SK-N-SH treated with all-trans-retinoic acid at 6 μM for 48 hours (cell line): Measurements from ENCODE around the gene OXSR1.

Experiments
- ARNTL ChIP-seq: fragments of 450-650 bp; formaldehyde crosslinking; IDR thresholded peaks from 2 replicates; pipeline ENCODE4 v1.5.0; 2020; ENCODE audit warnings: low read depth, mild to moderate bottlenecking, moderate library complexity, borderline replicate concordance
- BACH2 ChIP-seq: fragments of 250-450 bp; sonication (Bioruptor Pico); IDR thresholded peaks from 2 replicates; pipeline ENCODE4 v1.9.0; 2021; ENCODE audit warnings: mild to moderate bottlenecking, borderline replicate concordance
- CREB5 ChIP-seq: fragments of 250-450 bp; sonication (Bioruptor Pico); IDR thresholded peaks from 2 replicates; pipeline ENCODE4 v1.5.1; 2020; ENCODE audit warnings: low read depth, mild to moderate bottlenecking, moderate library complexity
- CSRNP3 ChIP-seq: fragments of 250-450 bp; sonication (Bioruptor Pico); IDR thresholded peaks from 2 replicates; pipeline ENCODE4 v1.5.1; 2021; ENCODE audit warnings: mild to moderate bottlenecking, moderate library complexity
- ESRRG ChIP-seq: fragments of 250-450 bp; sonication (Bioruptor Pico); IDR thresholded peaks from 2 replicates; pipeline ENCODE4 v1.6.1; 2021; ENCODE audit warnings: mild to moderate bottlenecking
- GLIS3 ChIP-seq: fragments of 250-450 bp; sonication (Bioruptor Pico); IDR thresholded peaks from 2 replicates; pipeline ENCODE4 v1.5.0; 2020; ENCODE audit warnings: mild to moderate bottlenecking, moderate library complexity
- ISL1 ChIP-seq: fragments of 250-450 bp; sonication (Bioruptor Pico); IDR thresholded peaks from 2 replicates; pipeline ENCODE4 v2.1.2; 2022; ENCODE audit warnings: mild to moderate bottlenecking, moderate library complexity
- OSR1 ChIP-seq: fragments of 250-450 bp; sonication (Bioruptor Pico); IDR thresholded peaks from 2 replicates; pipeline ENCODE4 v1.8.0; 2022; ENCODE audit warnings: moderate library complexity, mild to moderate bottlenecking, inconsistent platforms
- PATZ1 ChIP-seq: fragments of 250-450 bp; sonication (Bioruptor Pico); IDR thresholded peaks from 2 replicates; pipeline ENCODE4 v1.8.0; 2020; ENCODE audit warnings: mild to moderate bottlenecking, moderate library complexity, borderline replicate concordance
- SNAI2 ChIP-seq: fragments of 250-450 bp; sonication (Bioruptor Pico); IDR thresholded peaks from 2 replicates; pipeline ENCODE4 v1.5.0; 2020; ENCODE audit warnings: mild to moderate bottlenecking, moderate library complexity
- ZFP30 ChIP-seq: fragments of 450-650 bp; formaldehyde crosslinking; IDR thresholded peaks from 2 replicates; pipeline ENCODE4 v1.5.0; 2022; ENCODE audit warnings: mild to moderate bottlenecking, moderate library complexity

GRCh38 chr3:38235466-38235865, 70.1 kb downstream of the OXSR1 start:
- no peak for TF ChIP-seq CSRNP3 (CRISPR knock-in tag)
- no peak for TF ChIP-seq PATZ1
- no peak for TF ChIP-seq GLIS3 (CRISPR knock-in tag)
- no peak for TF ChIP-seq SNAI2
- TF ChIP-seq ARNTL (CRISPR knock-in tag), result no peak
- no peak for TF ChIP-seq ESRRG (CRISPR knock-in tag)
- no peak for TF ChIP-seq BACH2 (CRISPR knock-in tag)
- no peak for TF ChIP-seq CREB5
- no peak for TF ChIP-seq ISL1 (CRISPR knock-in tag)
- TF ChIP-seq ZFP30 (CRISPR knock-in tag), result no peak
- TF ChIP-seq OSR1 (CRISPR knock-in tag), result no peak
